ENCODE data around the gene CDPF1. TPM values are rescaled to one million over a fixed set of nuclear protein-coding genes. Genes with fewer than 3 reads are reported as not detected.

CDPF1 gene
- total RNA-seq, 1 donor from 2014 or later, result 11.1 TPM

GRCh38 chr22:46244771-46245170 is 5.3 kb downstream of the CDPF1 start:
- no peak overlapping the region for H3K27ac Mint-ChIP-seq (ENCODE audit: unreplicated experiment)

GRCh38 chr22:46242076-46242475 is 8.0 kb downstream of the CDPF1 start:
- DNase-seq (ENCODE audit: extremely low spot score, unreplicated experiment), result no peak
- Mint-ChIP-seq H3K4me1 (ENCODE audit: unreplicated experiment) (peaks cover 6% of the 10 kb centered on the region), H3K27ac (ENCODE audit: unreplicated experiment) (no peak overlapping the region), H3K4me3 (ENCODE audit: unreplicated experiment) (no peak overlapping the region), H3K36me3 (ENCODE audit: unreplicated experiment) (peaks cover 12% of the 10 kb centered on the region), H3K9me3 (ENCODE audit: unreplicated experiment) (no peaks in the 10 kb centered on the region), H3K27me3 (ENCODE audit: unreplicated experiment) (no peaks in the 10 kb centered on the region)
- no peak for TF ChIP-seq CTCF (IDR thresholded peaks at IDR 0.05)

More at GRCh38 chr22:46244771-46245170, 5.3 kb downstream of the CDPF1 start:
- H3K4me1 Mint-ChIP-seq (ENCODE audit: unreplicated experiment), result peaks cover 11% of the 10 kb centered on the region
- no peak for TF ChIP-seq CTCF (IDR thresholded peaks at IDR 0.05)
- peaks cover under 1% of the 10 kb centered on the region for H3K36me3 Mint-ChIP-seq (ENCODE audit: unreplicated experiment)
- no peaks in the 10 kb centered on the region for H3K27me3 Mint-ChIP-seq (ENCODE audit: unreplicated experiment)
- no peak overlapping the region for H3K4me3 Mint-ChIP-seq (ENCODE audit: unreplicated experiment)
- no peak for DNase-seq (ENCODE audit: extremely low spot score, unreplicated experiment)
- H3K9me3 Mint-ChIP-seq (ENCODE audit: unreplicated experiment), result no peaks in the 10 kb centered on the region

- H3K27me3 Mint-ChIP-seq (ENCODE audit: unreplicated experiment), result no peaks in the 10 kb centered on the region
Measured at GRCh38 chr22:46241396-46242007, 8.6 kb downstream of the CDPF1 start.

GRCh38 chr22:46240907-46241306 is 9.2 kb downstream of the CDPF1 start:
- DNase-seq (ENCODE audit: extremely low spot score, unreplicated experiment), result no peak
- no peak overlapping the region for H3K4me3 Mint-ChIP-seq (ENCODE audit: unreplicated experiment)
- no peak overlapping the region for H3K27ac Mint-ChIP-seq (ENCODE audit: unreplicated experiment)
- H3K4me1 Mint-ChIP-seq (ENCODE audit: unreplicated experiment), result peaks cover 4% of the 10 kb centered on the region
- no peaks in the 10 kb centered on the region for H3K27me3 Mint-ChIP-seq (ENCODE audit: unreplicated experiment)
- peaks cover 19% of the 10 kb centered on the region for H3K36me3 Mint-ChIP-seq (ENCODE audit: unreplicated experiment)
- no peaks in the 10 kb centered on the region for H3K9me3 Mint-ChIP-seq (ENCODE audit: unreplicated experiment)
- TF ChIP-seq CTCF (IDR thresholded peaks at IDR 0.05), result no peak

More at GRCh38 chr22:46241396-46242007, 8.6 kb downstream of the CDPF1 start:
- TF ChIP-seq CTCF (IDR thresholded peaks at IDR 0.05), result no peak
- no peak overlapping the region for H3K27ac Mint-ChIP-seq (ENCODE audit: unreplicated experiment)
- DNase-seq (ENCODE audit: extremely low spot score, unreplicated experiment), result no peak
- H3K36me3 Mint-ChIP-seq (ENCODE audit: unreplicated experiment), result peaks cover 18% of the 10 kb centered on the region
- H3K4me1 Mint-ChIP-seq (ENCODE audit: unreplicated experiment), result peaks cover 5% of the 10 kb centered on the region
- H3K9me3 Mint-ChIP-seq (ENCODE audit: unreplicated experiment), result no peaks in the 10 kb centered on the region
- no peak overlapping the region for H3K4me3 Mint-ChIP-seq (ENCODE audit: unreplicated experiment)

GRCh38 chr22:46240506-46240905 is 9.6 kb downstream of the CDPF1 start:
- TF ChIP-seq CTCF (IDR thresholded peaks at IDR 0.05), result no peak
- Mint-ChIP-seq H3K36me3 (ENCODE audit: unreplicated experiment) (peaks cover 22% of the 10 kb centered on the region), H3K4me3 (ENCODE audit: unreplicated experiment) (no peak overlapping the region), H3K27ac (ENCODE audit: unreplicated experiment) (no peak overlapping the region), H3K27me3 (ENCODE audit: unreplicated experiment) (no peaks in the 10 kb centered on the region), H3K4me1 (ENCODE audit: unreplicated experiment) (peaks cover 4% of the 10 kb centered on the region), H3K9me3 (ENCODE audit: unreplicated experiment) (no peaks in the 10 kb centered on the region)
- DNase-seq (ENCODE audit: extremely low spot score, unreplicated experiment), result no peak
